GM12875 (cell line): ENCODE results near the gene CST11.

ENCODE experiments used
- H3K4me3 ChIP-seq: one replicate; pipeline ENCODE4 v1.5.1; 2011; ENCODE audit warnings: low read depth, low read length, control low read depth
- CTCF ChIP-seq: IDR thresholded peaks from 2 replicates; pipeline ENCODE4 v1.5.1; 2011; ENCODE audit warnings: low read depth, mild to moderate bottlenecking, control low read depth, inconsistent platforms, low read length, moderate library complexity, borderline replicate concordance; ENCODE audit not compliant: insufficient read depth

Gene CST11

GRCh38 chr20:23461180-23461579, 8.5 kb upstream of the CST11 start:
- H3K4me3 ChIP-seq, result no peak overlapping the region
- TF ChIP-seq CTCF, result no peak

GRCh38 chr20:23459461-23460150, 6.9 kb upstream of the CST11 start:
- no peak overlapping the region for H3K4me3 ChIP-seq
- TF ChIP-seq CTCF, result no peak

- no peak overlapping the region for H3K4me3 ChIP-seq
- TF ChIP-seq CTCF, result no peak
These were observed 4.2 kb upstream of the CST11 start for GRCh38 chr20:23456873-23457272.

- TF ChIP-seq CTCF, result no peak
These were observed 3.7 kb upstream of the CST11 start for GRCh38 chr20:23456409-23456808.

GRCh38 chr20:23455639-23456038, 3.0 kb upstream of the CST11 start:
- no peak overlapping the region for H3K4me3 ChIP-seq
- TF ChIP-seq CTCF, result no peak

More at GRCh38 chr20:23456409-23456808, 3.7 kb upstream of the CST11 start:
- H3K4me3 ChIP-seq, result no peak overlapping the region

- H3K4me3 ChIP-seq, result no peak overlapping the region
- no peak for TF ChIP-seq CTCF
These were observed 2.1 kb upstream of the CST11 start for GRCh38 chr20:23454816-23455215.

GRCh38 chr20:23453549-23454543, 1.2 kb upstream of the CST11 start:
- no peak for TF ChIP-seq CTCF
- H3K4me3 ChIP-seq, result no peak overlapping the region
